K562 (cell line): ENCODE measurements around the gene BMPR2.

Experiments
- CREB1 ChIP-seq, 2 experiments: sonication (generic) in 1 of 2; formaldehyde crosslinking in 1 of 2; IDR thresholded peaks; 2 replicates each; pipeline versions ENCODE4 v1.6.1 to v1.8.0; 2012 to 2022; ENCODE audit warnings: inconsistent platforms in 1 of 2, mild to moderate bottlenecking in 1 of 2, missing genetic modification reagents in 1 of 2, moderate library complexity in 1 of 2
- EP300 ChIP-seq: IDR thresholded peaks from 2 replicates; pipeline ENCODE4 v1.6.1; 2012; ENCODE audit warnings: low read length, improper control_type of control experiment
- EZH2 ChIP-seq: IDR thresholded peaks from 2 replicates; pipeline ENCODE4 v1.6.1; 2012; ENCODE audit warnings: low read depth, mild to moderate bottlenecking, inconsistent platforms, low read length, borderline replicate concordance
- MAX ChIP-seq: sonication (generic); formaldehyde crosslinking; IDR thresholded peaks from 2 replicates; pipeline ENCODE4 v1.9.0; 2022; ENCODE audit warnings: mild to moderate bottlenecking, missing genetic modification reagents
- MCM5 ChIP-seq: fragments of 450-650 bp; IDR thresholded peaks from 2 replicates; pipeline ENCODE4 v1.6.1; 2016; ENCODE audit warnings: low read depth
- POLR2A ChIP-seq: fragments of 450-650 bp; conservative IDR thresholded peaks from 2 replicates; pipeline ENCODE4 v1.6.1; 2016
- RCOR1 ChIP-seq, 2 experiments: IDR thresholded peaks; 2 replicates each; pipeline ENCODE4 v1.6.1; 2012; ENCODE audit warnings: low read depth in 2 of 2, low read length in 2 of 2, borderline replicate concordance in 1 of 2, improper control_type of control experiment in 1 of 2
- ZBTB1 ChIP-seq: sonication (generic); formaldehyde crosslinking; IDR thresholded peaks from 2 replicates; pipeline ENCODE4 v1.8.1; 2023; ENCODE audit warnings: missing genetic modification reagents, low read depth, mild to moderate bottlenecking, borderline replicate concordance
- TF ChIP-seq, protein P1 (sequence below), 2 experiments: fragments of 200-800 bp in 1 of 2; sonication (Bioruptor generic) in 1 of 2; sonication (generic) in 1 of 2; formaldehyde crosslinking in 1 of 2; IDR thresholded peaks in 1 of 2; conservative IDR thresholded peaks in 1 of 2; 2 replicates each; pipeline versions ENCODE4 v1.5.0 to v1.6.1; 2016 to 2020; ENCODE audit warnings: missing compliant biosample characterization in 1 of 2, missing genetic modification characterization in 1 of 2, missing genetic modification reagents in 1 of 2
- TF ChIP-seq, protein P2 (sequence below): sonication (generic); formaldehyde crosslinking; IDR thresholded peaks from 2 replicates; pipeline ENCODE4 v1.5.0; 2020; ENCODE audit warnings: missing genetic modification reagents

- TF ChIP-seq EZH2 (no peak), MAX (CRISPR knock-in tag) (no peak), RCOR1 (IDR thresholded peaks at IDR 0.05; ENCODE audit: borderline replicate concordance in 1 of 2, low read depth in 2 of 2, low read length in 2 of 2) (no peak), MCM5 (no peak), ZBTB1 (CRISPR knock-in tag) (no peak), POLR2A (no peak), EP300 (no peak), CREB1 (IDR thresholded peaks at IDR 0.05) (no peak), CREB1 (CRISPR knock-in tag; IDR thresholded peaks at IDR 0.05) (no peak)
- TF ChIP-seq, protein P1, sequence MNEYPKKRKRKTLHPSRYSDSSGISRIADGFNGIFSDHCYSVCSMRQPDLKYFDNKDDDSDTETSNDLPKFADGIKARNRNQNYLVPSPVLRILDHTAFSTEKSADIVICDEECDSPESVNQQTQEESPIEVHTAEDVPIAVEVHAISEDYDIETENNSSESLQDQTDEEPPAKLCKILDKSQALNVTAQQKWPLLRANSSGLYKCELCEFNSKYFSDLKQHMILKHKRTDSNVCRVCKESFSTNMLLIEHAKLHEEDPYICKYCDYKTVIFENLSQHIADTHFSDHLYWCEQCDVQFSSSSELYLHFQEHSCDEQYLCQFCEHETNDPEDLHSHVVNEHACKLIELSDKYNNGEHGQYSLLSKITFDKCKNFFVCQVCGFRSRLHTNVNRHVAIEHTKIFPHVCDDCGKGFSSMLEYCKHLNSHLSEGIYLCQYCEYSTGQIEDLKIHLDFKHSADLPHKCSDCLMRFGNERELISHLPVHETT (CRISPR knock-in tag; conservative IDR thresholded peaks at IDR 0.05 in 1 of 2, IDR thresholded peaks at IDR 0.05 in 1 of 2), result no peak
- TF ChIP-seq, protein P2, sequence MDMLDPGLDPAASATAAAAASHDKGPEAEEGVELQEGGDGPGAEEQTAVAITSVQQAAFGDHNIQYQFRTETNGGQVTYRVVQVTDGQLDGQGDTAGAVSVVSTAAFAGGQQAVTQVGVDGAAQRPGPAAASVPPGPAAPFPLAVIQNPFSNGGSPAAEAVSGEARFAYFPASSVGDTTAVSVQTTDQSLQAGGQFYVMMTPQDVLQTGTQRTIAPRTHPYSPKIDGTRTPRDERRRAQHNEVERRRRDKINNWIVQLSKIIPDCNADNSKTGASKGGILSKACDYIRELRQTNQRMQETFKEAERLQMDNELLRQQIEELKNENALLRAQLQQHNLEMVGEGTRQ (CRISPR knock-in tag), result no peak
Observed at GRCh38 chr2:202510911-202511310, 134.8 kb downstream of the BMPR2 start.
